ENCODE results near the gene ZFAND3. TPM values are rescaled to one million over a fixed set of nuclear protein-coding genes. Genes with fewer than 3 reads are reported as not detected.
"Not testable (repeated sequence)": the region's sequence is repeated elsewhere in the genome, so short reads cannot be mapped to it uniquely, and the experiment has no call there.

Gene ZFAND3
- total RNA-seq, 4 donors from 2014 or later = 30.5 to 57.4 (median 53.3) TPM

- Histone ChIP-seq H3K4me3 (no peak overlapping the region), H3K4me1 (peaks cover 0 to 10% (median 0%) of the 10 kb centered on the region in 4 donors), H3K9me3 (no peaks in the 10 kb centered on the region), H3K36me3 (no peaks in the 10 kb centered on the region), H3K27ac (no peak overlapping the region), H3K27me3 (no peaks in the 10 kb centered on the region)
- no peak for DNase-seq
- TF ChIP-seq POLR2A (IDR thresholded peaks at IDR 0.05) (no peak), CTCF (IDR thresholded peaks at IDR 0.05) (no peak)
Observed at GRCh38 chr6:37889486-37889885, 70.0 kb downstream of the ZFAND3 start.

GRCh38 chr6:37891072-37891471, 71.5 kb downstream of the ZFAND3 start:
- no peak for TF ChIP-seq POLR2A (IDR thresholded peaks at IDR 0.05)
- no peak for TF ChIP-seq CTCF (IDR thresholded peaks at IDR 0.05)
- Histone ChIP-seq H3K36me3 (no peaks in the 10 kb centered on the region), H3K4me3 (no peak overlapping the region), H3K9me3 (no peaks in the 10 kb centered on the region), H3K27me3 (no peaks in the 10 kb centered on the region), H3K27ac (no peak overlapping the region), H3K4me1 (peaks cover 0 to 10% (median 0%) of the 10 kb centered on the region in 4 donors)
- no peak for DNase-seq

GRCh38 chr6:37893257-37893656, 73.7 kb downstream of the ZFAND3 start:
- no peaks in the 10 kb centered on the region for H3K9me3 ChIP-seq
- no peaks in the 10 kb centered on the region for H3K27me3 ChIP-seq

DNA sequence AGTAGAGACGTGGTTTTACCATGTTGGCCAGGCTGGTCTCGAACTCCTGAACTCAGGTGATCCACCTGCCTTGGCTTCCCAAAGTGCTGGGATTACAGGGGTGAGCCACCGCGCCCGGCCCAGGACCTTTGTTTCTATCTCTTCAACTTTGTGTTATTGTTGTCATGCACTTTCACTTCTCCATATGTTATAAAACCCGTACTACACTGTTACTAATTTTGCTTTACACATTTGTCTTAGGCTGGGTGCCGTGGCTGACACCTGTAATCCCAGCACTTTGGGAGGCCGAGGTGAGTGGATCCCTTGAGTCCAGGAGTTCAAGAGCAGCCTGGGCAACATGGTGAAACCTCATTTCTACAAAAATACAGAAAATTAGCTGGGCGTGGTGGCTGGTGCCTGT, 74.2 kb downstream of the ZFAND3 start:
- H3K27me3 ChIP-seq, H3K4me1 ChIP-seq: not testable (repeated sequence)

More at GRCh38 chr6:37893257-37893656, 73.7 kb downstream of the ZFAND3 start:
- Histone ChIP-seq H3K4me3 (no peak overlapping the region), H3K36me3 (no peaks in the 10 kb centered on the region), H3K4me1 (peaks cover 0 to 10% (median 0%) of the 10 kb centered on the region in 4 donors), H3K27ac (no peak overlapping the region)
- DNase-seq = no peak
- no peak for TF ChIP-seq POLR2A (IDR thresholded peaks at IDR 0.05)
- TF ChIP-seq CTCF (IDR thresholded peaks at IDR 0.05) = no peak

DNA sequence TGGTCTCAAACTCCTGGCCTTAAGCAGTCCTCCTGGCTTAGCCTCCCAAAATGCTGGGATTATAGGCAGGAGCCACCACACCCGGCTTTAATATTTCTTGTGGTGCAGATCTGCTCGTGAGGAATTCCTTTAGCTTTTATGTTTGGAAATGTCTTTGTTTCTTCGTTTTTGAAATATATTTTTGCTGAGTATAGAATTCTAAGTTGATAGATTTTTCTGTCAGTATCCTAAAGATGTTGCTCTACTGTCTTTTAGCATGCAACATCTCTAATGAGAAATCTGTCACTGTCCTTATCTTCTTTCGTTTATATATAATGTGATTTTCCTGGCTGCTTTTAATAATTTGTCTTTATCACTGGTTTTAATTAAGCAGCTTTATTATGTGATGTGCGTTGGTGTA, 75.1 kb downstream of the ZFAND3 start:
- Histone ChIP-seq H3K27me3 (no peaks in the 10 kb centered on the region), H3K4me3 (no peak overlapping the region), H3K9me3 (no peaks in the 10 kb centered on the region), H3K27ac (no peak overlapping the region), H3K36me3 (no peaks in the 10 kb centered on the region), H3K4me1 (no peaks in the 10 kb centered on the region)
- DNase-seq = no peak
- no peak for TF ChIP-seq CTCF (IDR thresholded peaks at IDR 0.05)
- no peak for TF ChIP-seq POLR2A (IDR thresholded peaks at IDR 0.05)

More for the DNA sequence above, 74.2 kb downstream of the ZFAND3 start:
- H3K4me3 ChIP-seq, H3K9me3 ChIP-seq, H3K27ac ChIP-seq, H3K36me3 ChIP-seq, DNase-seq: not testable (repeated sequence)

DNA sequence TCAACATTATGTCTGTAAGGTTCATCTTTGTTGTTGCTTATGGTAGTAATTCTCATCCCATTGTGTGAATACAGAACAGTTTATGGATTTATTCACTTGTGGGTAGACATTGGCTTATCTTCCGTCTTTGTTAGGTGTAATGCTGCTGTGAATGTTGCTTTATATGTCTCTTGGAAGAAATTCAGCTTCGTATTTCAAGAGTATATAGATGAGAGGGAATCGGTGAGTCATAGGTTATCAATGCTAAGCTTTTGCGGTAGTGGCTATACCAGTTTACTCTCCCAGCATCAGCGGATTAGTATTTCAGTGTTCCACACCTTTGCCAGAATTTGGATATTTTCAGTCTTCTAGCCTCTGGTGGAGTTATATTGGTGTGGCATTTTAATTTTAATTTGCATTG, 77.8 kb downstream of the ZFAND3 start:
- H3K27ac ChIP-seq = no peak overlapping the region
- H3K36me3 ChIP-seq = no peaks in the 10 kb centered on the region
- H3K9me3 ChIP-seq = no peaks in the 10 kb centered on the region

More for the DNA sequence above, 77.8 kb downstream of the ZFAND3 start:
- Histone ChIP-seq H3K27me3 (no peaks in the 10 kb centered on the region), H3K4me1 (no peaks in the 10 kb centered on the region), H3K4me3 (no peak overlapping the region)
- no peak for TF ChIP-seq CTCF (IDR thresholded peaks at IDR 0.05)
- TF ChIP-seq POLR2A (IDR thresholded peaks at IDR 0.05) = no peak
- DNase-seq = no peak

Data from Peyer's patch (tissue), 4 donors.